ENCODE data around the gene SIRPB2. TPM values are rescaled to one million over a fixed set of nuclear protein-coding genes. Genes with fewer than 3 reads are reported as not detected.

The SIRPB2 gene
- total and polyA plus RNA-seq, 3 experiments from 2014 or later, result not detected

- no peaks in the 10 kb centered on the region for H3K27me3 Mint-ChIP-seq
- POLR2A ChIA-PET, result no interaction called here
- no peak for DNase-seq
- CTCF ChIA-PET, result no interaction called here
- H3K27me3 ChIP-seq (ENCODE audit: insufficient read depth, low read length, poor library complexity, severe bottlenecking), result no peaks in the 10 kb centered on the region
- no peak overlapping the region for H3K27ac Mint-ChIP-seq
- no peak overlapping the region for H3K4me3 Mint-ChIP-seq
- peaks cover 25% of the 10 kb centered on the region for H3K4me1 ChIP-seq (ENCODE audit: insufficient read depth, low read length)
- H3K4me3 ChIP-seq (ENCODE audit: low read length), result no peak overlapping the region
- H3K36me3 ChIP-seq (ENCODE audit: insufficient read depth, low read length), result peaks cover 34% of the 10 kb centered on the region
- H3K27ac ChIP-seq (ENCODE audit: low read depth, low read length), result no peak overlapping the region
- H3K36me3 Mint-ChIP-seq, result peaks cover 0 to 81% (median 24%) of the 10 kb centered on the region in 3 donors
- H3K9me3 ChIP-seq (ENCODE audit: low read length), result no peaks in the 10 kb centered on the region
- H3K9me3 Mint-ChIP-seq, result no peaks in the 10 kb centered on the region
- H3K4me1 Mint-ChIP-seq, result peaks cover 39 to 64% (median 57%) of the 10 kb centered on the region in 3 donors
These were observed 29.2 kb downstream of the SIRPB2 start for GRCh38 chr20:1462001-1462400.

GRCh38 chr20:1460275-1460674 lies 30.9 kb downstream of the SIRPB2 start:
- H3K27me3 ChIP-seq (ENCODE audit: insufficient read depth, low read length, poor library complexity, severe bottlenecking), result no peaks in the 10 kb centered on the region
- Mint-ChIP-seq H3K36me3 (peaks cover 0 to 90% (median 29%) of the 10 kb centered on the region in 3 donors), H3K27me3 (no peaks in the 10 kb centered on the region), H3K4me3 (no peak overlapping the region), H3K9me3 (no peaks in the 10 kb centered on the region), H3K4me1 (peaks cover 30 to 54% (median 47%) of the 10 kb centered on the region in 3 donors), H3K27ac (peak overlapping the region in 1 of 8 donors; percentile 3)
- H3K9me3 ChIP-seq (ENCODE audit: low read length), result no peaks in the 10 kb centered on the region
- POLR2A ChIA-PET, result no interaction called here
- H3K36me3 ChIP-seq (ENCODE audit: insufficient read depth, low read length), result peaks cover 50% of the 10 kb centered on the region
- no peak overlapping the region for H3K4me3 ChIP-seq (ENCODE audit: low read length)
- H3K4me1 ChIP-seq (ENCODE audit: insufficient read depth, low read length), result peaks cover 15% of the 10 kb centered on the region
- CTCF ChIA-PET, result interaction anchor here (1.4 kb wide), 1 partner anchor 23 kb away, joined by 3 read pairs; no protein-coding TSS in a partner anchor
- H3K27ac ChIP-seq (ENCODE audit: low read depth, low read length), result no peak overlapping the region
- DNase-seq, result no peak

- Mint-ChIP-seq H3K27ac (no peak overlapping the region), H3K4me1 (peaks cover 8 to 31% (median 24%) of the 10 kb centered on the region in 3 donors), H3K27me3 (no peaks in the 10 kb centered on the region), H3K36me3 (peaks cover 4 to 94% (median 38%) of the 10 kb centered on the region in 3 donors), H3K4me3 (no peak overlapping the region), H3K9me3 (no peaks in the 10 kb centered on the region)
- Histone ChIP-seq H3K4me1 (ENCODE audit: insufficient read depth, low read length) (no peaks in the 10 kb centered on the region), H3K27ac (ENCODE audit: low read depth, low read length) (no peak overlapping the region), H3K4me3 (ENCODE audit: low read length) (no peak overlapping the region), H3K9me3 (ENCODE audit: low read length) (no peaks in the 10 kb centered on the region), H3K27me3 (ENCODE audit: insufficient read depth, low read length, poor library complexity, severe bottlenecking) (no peaks in the 10 kb centered on the region), H3K36me3 (ENCODE audit: insufficient read depth, low read length) (peaks cover 70% of the 10 kb centered on the region)
- ChIA-PET POLR2A (no interaction called here), CTCF (interaction anchor here (1.4 kb wide), 1 partner anchor 9 kb away, joined by 3 read pairs; no protein-coding TSS in a partner anchor)
- DNase-seq, result no peak
These were observed 33.2 kb downstream of the SIRPB2 start for GRCh38 chr20:1457992-1458391.

- no peak overlapping the region for H3K27ac Mint-ChIP-seq
- H3K27me3 Mint-ChIP-seq, result no peaks in the 10 kb centered on the region
- no peaks in the 10 kb centered on the region for H3K27me3 ChIP-seq (ENCODE audit: insufficient read depth, low read length, poor library complexity, severe bottlenecking)
- H3K4me1 ChIP-seq (ENCODE audit: insufficient read depth, low read length), result no peaks in the 10 kb centered on the region
- H3K4me1 Mint-ChIP-seq, result peaks cover 8 to 18% (median 17%) of the 10 kb centered on the region in 3 donors
- H3K4me3 ChIP-seq (ENCODE audit: low read length), result no peak overlapping the region
- ChIA-PET CTCF (no interaction called here), POLR2A (no interaction called here)
- peaks cover 82% of the 10 kb centered on the region for H3K36me3 ChIP-seq (ENCODE audit: insufficient read depth, low read length)
- H3K27ac ChIP-seq (ENCODE audit: low read depth, low read length), result no peak overlapping the region
- H3K9me3 Mint-ChIP-seq, result no peaks in the 10 kb centered on the region
- H3K36me3 Mint-ChIP-seq, result peaks cover 15 to 96% (median 43%) of the 10 kb centered on the region in 3 donors
- no peaks in the 10 kb centered on the region for H3K9me3 ChIP-seq (ENCODE audit: low read length)
- no peak for DNase-seq
- H3K4me3 Mint-ChIP-seq, result no peak overlapping the region
These were observed 34.9 kb downstream of the SIRPB2 start for GRCh38 chr20:1456300-1456699.

- Histone ChIP-seq H3K9me3 (ENCODE audit: low read length) (no peaks in the 10 kb centered on the region), H3K27me3 (ENCODE audit: insufficient read depth, low read length, poor library complexity, severe bottlenecking) (no peaks in the 10 kb centered on the region), H3K4me1 (ENCODE audit: insufficient read depth, low read length) (no peaks in the 10 kb centered on the region), H3K4me3 (ENCODE audit: low read length) (no peak overlapping the region), H3K27ac (ENCODE audit: low read depth, low read length) (no peak overlapping the region), H3K36me3 (ENCODE audit: insufficient read depth, low read length) (peaks cover 88% of the 10 kb centered on the region)
- no peaks in the 10 kb centered on the region for H3K9me3 Mint-ChIP-seq
- ChIA-PET CTCF (interaction anchor here (1.1 kb wide), 1 partner anchor 13 kb away, joined by 4 read pairs; no protein-coding TSS in a partner anchor), POLR2A (no interaction called here)
- H3K4me3 Mint-ChIP-seq, result no peak overlapping the region
- DNase-seq, result no peak
- no peak overlapping the region for H3K27ac Mint-ChIP-seq
- H3K4me1 Mint-ChIP-seq, result no peaks in the 10 kb centered on the region
- peaks cover 18 to 99% (median 34%) of the 10 kb centered on the region in 3 donors for H3K36me3 Mint-ChIP-seq
- H3K27me3 Mint-ChIP-seq, result no peaks in the 10 kb centered on the region
These were observed 40.2 kb downstream of the SIRPB2 start for GRCh38 chr20:1450926-1451491.

GRCh38 chr20:1449370-1449769 lies 41.9 kb downstream of the SIRPB2 start:
- no peaks in the 10 kb centered on the region for H3K4me1 ChIP-seq (ENCODE audit: insufficient read depth, low read length)
- H3K4me3 ChIP-seq (ENCODE audit: low read length), result no peak overlapping the region
- Mint-ChIP-seq H3K27me3 (no peaks in the 10 kb centered on the region), H3K36me3 (peaks cover 22 to 99% (median 24%) of the 10 kb centered on the region in 3 donors), H3K27ac (peak overlapping the region in 1 of 8 donors; percentile 38), H3K4me3 (no peak overlapping the region), H3K4me1 (no peaks in the 10 kb centered on the region), H3K9me3 (no peaks in the 10 kb centered on the region)
- H3K27ac ChIP-seq (ENCODE audit: low read depth, low read length), result no peak overlapping the region
- H3K36me3 ChIP-seq (ENCODE audit: insufficient read depth, low read length), result peaks cover 89% of the 10 kb centered on the region
- DNase-seq, result no peak
- ChIA-PET CTCF (no interaction called here), POLR2A (no interaction called here)
- no peaks in the 10 kb centered on the region for H3K9me3 ChIP-seq (ENCODE audit: low read length)
- no peaks in the 10 kb centered on the region for H3K27me3 ChIP-seq (ENCODE audit: insufficient read depth, low read length, poor library complexity, severe bottlenecking)

GRCh38 chr20:1448081-1448620 lies 43.1 kb downstream of the SIRPB2 start:
- H3K36me3 ChIP-seq (ENCODE audit: insufficient read depth, low read length), result peaks cover 82% of the 10 kb centered on the region
- no peaks in the 10 kb centered on the region for H3K9me3 ChIP-seq (ENCODE audit: low read length)
- H3K4me1 ChIP-seq (ENCODE audit: insufficient read depth, low read length), result no peaks in the 10 kb centered on the region
- H3K27ac ChIP-seq (ENCODE audit: low read depth, low read length), result no peak overlapping the region
- Mint-ChIP-seq H3K27me3 (no peaks in the 10 kb centered on the region), H3K9me3 (no peaks in the 10 kb centered on the region), H3K4me1 (no peaks in the 10 kb centered on the region), H3K4me3 (no peak overlapping the region), H3K27ac (peak overlapping the region in 1 of 8 donors; percentile 58), H3K36me3 (peaks cover 24 to 99% (median 27%) of the 10 kb centered on the region in 3 donors)
- ChIA-PET POLR2A (no interaction called here), CTCF (interaction anchor here (1.0 to 2.6 kb wide), 2 partner anchors 11 to 19 kb away, joined by 3 to 17 read pairs; partner anchors contain the start of gene NSFL1C)
- no peaks in the 10 kb centered on the region for H3K27me3 ChIP-seq (ENCODE audit: insufficient read depth, low read length, poor library complexity, severe bottlenecking)
- H3K4me3 ChIP-seq (ENCODE audit: low read length), result no peak overlapping the region
- DNase-seq, result no peak

- H3K27me3 Mint-ChIP-seq, result no peaks in the 10 kb centered on the region
- Histone ChIP-seq H3K27ac (ENCODE audit: low read depth, low read length) (no peak overlapping the region), H3K36me3 (ENCODE audit: insufficient read depth, low read length) (peaks cover 74% of the 10 kb centered on the region), H3K9me3 (ENCODE audit: low read length) (no peaks in the 10 kb centered on the region), H3K27me3 (ENCODE audit: insufficient read depth, low read length, poor library complexity, severe bottlenecking) (no peaks in the 10 kb centered on the region), H3K4me3 (ENCODE audit: low read length) (no peak overlapping the region), H3K4me1 (ENCODE audit: insufficient read depth, low read length) (no peaks in the 10 kb centered on the region)
- ChIA-PET CTCF (interaction anchor here (2.6 kb wide), 1 partner anchor 9 kb away, joined by 17 read pairs; no protein-coding TSS in a partner anchor), POLR2A (no interaction called here)
- H3K36me3 Mint-ChIP-seq, result peaks cover 22 to 99% (median 28%) of the 10 kb centered on the region in 3 donors
- no peak for DNase-seq
- H3K27ac Mint-ChIP-seq, result no peak overlapping the region
- peaks cover 0 to 3% (median 0%) of the 10 kb centered on the region in 3 donors for H3K4me1 Mint-ChIP-seq
- H3K9me3 Mint-ChIP-seq, result no peaks in the 10 kb centered on the region
- H3K4me3 Mint-ChIP-seq, result no peak overlapping the region
These were observed 44.7 kb downstream of the SIRPB2 start for GRCh38 chr20:1446536-1446935.
